ENCODE measurements around the gene TRAF3.
A peak's percentile ranks its signal among the peaks of the same experiment; 100 is the strongest.
"Not testable (repeated sequence)": the region's sequence is repeated elsewhere in the genome, so short reads cannot be mapped to it uniquely, and the experiment has no call there.

The TRAF3 gene

GRCh38 chr14:102806447-102806846 is 29.2 kb downstream of the TRAF3 start:
- no peak for DNase-seq (ENCODE audit: low read depth)

DNA sequence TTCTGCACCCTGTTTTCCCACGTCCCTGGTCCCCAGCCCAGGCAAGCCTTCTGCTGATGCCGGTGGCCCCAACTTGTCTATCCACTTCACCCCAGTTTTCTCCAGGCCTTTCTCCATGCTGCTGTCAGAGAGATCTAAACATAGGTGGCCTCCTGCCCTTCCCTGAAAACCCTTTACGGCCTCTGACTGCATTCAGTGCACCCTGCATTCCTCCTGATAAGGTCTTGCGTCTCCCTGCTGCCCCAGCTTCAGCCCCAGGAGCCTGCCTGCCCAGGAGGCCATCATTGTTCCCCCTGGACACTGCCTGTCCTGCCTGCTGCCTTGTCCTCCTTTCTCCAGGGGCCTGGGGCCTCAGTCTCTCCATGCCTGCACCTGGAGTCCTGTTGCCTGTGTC is 29.8 kb downstream of the TRAF3 start:
- no peak for DNase-seq (ENCODE audit: low read depth)

DNA sequence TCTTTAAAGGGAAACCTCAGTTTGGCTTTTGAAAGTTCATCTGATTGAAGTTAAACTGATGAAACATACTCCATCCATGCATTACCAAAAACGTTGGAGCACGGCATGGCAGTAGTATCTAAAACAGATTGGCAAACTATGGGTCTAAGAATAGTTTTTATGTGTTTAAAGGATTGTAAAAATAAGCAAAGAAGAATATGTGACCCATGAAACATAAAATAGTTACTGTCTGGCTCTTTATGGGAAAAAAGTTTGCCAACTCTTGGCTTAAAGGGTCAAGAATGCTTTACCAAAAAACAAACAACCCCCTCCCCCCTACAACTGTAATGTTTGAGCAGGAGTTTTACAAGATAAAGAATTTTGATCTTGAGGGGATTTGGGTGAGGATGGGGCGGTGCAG is 32.6 kb downstream of the TRAF3 start:
- DNase-seq (ENCODE audit: low read depth), result no peak

DNA sequence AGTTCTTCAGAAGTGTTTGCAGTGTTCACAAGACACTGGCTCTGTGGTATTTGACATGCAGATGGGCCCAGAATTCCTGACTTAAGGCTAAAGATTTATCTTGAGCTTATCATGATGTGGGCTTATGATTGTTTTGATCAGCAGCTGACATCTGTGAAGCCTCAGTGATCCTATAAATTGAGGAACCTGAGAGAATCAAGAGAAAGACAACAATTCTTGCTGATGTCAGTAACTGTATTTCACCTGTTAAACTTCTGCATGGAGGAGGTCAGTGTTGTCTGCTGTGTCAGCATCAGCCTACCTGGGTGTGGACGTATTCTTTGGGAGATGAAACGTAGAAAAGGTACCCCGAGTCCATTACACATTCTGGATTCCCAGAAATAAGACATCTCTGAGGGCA is 33.3 kb downstream of the TRAF3 start:
- no peak for DNase-seq (ENCODE audit: low read depth)

DNA sequence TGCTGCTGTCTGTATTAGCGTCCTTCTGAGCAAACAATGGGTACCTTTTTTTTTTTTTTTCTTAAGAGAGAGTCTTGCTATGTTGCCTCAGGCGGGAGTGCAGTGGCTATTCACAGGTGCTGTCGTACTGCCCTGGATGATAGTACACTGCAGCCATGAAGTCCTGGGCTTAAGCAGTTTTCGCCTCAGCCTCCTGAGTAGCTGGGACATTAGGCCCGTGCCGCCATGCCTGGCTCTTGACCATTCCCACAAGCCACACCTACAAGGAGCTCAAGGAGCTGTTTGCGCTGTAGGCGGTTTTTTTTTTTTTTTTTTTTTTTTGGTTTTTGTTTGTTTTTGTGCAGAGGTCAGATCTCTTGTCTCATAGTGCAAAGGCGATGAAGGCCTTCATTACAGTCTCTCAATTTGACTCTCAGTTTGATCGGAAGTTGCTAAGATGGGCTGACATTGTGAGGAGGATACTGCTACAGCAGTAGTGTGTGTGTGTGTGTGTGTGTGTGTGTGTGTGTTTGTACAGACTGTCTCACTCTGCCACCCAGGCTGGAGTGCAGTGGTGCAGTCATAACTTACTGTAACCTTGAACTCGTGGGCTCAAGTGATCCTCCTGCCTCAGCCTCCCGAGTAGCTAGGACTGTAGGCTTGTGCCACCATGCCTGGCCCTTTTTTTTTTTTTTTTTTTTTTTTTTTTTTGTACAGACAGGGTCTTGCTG is 34.2 kb downstream of the TRAF3 start:
- no peak for DNase-seq (ENCODE audit: low read depth)

- no peak for DNase-seq (ENCODE audit: low read depth)
Measured at GRCh38 chr14:102811971-102812370, 34.7 kb downstream of the TRAF3 start.

DNA sequence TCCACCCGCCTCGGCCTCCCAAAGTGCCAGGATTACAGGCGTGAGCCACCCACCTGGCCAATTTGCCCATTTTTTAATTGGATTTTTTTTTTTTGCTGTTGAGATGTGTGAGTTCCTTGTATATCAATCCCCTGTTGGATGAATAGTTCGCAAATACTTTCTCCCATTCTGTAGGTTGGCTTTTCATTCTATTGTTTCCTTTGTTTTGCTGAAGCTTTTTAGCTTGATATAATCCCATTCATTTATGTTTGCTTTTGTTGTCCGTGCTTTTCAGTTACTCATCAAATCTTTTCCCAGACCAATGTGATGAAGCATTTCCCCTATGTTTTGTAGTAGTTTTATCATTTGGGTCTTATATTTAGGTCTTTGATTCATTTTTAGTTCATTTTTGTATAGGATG is 36.4 kb downstream of the TRAF3 start:
- DNase-seq (ENCODE audit: low read depth), result no peak

GRCh38 chr14:102817318-102817717 is 40.1 kb downstream of the TRAF3 start:
- no peak for DNase-seq (ENCODE audit: low read depth)

- DNase-seq (ENCODE audit: low read depth), result no peak
Measured at GRCh38 chr14:102817942-102818940, 41.0 kb downstream of the TRAF3 start.

GRCh38 chr14:102819176-102819628 is 42.0 kb downstream of the TRAF3 start:
- no peak for DNase-seq (ENCODE audit: low read depth)

DNA sequence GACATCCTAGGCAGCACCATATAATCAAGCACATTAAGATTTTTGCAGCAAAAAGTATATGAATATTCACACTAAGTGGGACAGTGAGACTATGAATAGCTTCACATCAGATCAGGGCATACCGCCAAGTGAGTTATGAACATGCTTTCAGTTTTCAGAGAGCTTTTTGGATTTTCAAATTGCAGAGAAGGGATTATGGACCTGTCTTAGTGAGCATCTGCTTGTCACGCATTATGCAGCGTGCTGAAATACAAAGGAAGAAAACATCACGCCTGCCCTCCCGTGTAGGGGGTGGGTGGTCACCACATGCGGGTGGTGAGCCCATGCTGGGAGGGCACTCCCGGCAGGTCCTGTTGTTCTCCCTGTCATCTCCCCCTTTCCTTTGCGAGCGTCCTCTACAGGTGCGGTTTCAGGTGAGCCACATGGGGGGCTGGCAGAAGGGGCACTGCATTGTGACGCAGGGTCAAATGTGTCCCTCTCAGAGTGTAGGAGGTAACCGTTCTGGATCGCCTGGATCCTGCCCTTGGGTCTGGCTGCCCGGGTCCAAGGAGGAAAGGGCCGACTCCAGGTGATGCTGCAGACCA is 42.6 kb downstream of the TRAF3 start:
- DNase-seq (ENCODE audit: low read depth), result no peak

- no peak for DNase-seq (ENCODE audit: low read depth)
Measured at GRCh38 chr14:102821252-102821651, 44.0 kb downstream of the TRAF3 start.

GRCh38 chr14:102822311-102822863 is 45.1 kb downstream of the TRAF3 start:
- no peak for DNase-seq (ENCODE audit: low read depth)

DNA sequence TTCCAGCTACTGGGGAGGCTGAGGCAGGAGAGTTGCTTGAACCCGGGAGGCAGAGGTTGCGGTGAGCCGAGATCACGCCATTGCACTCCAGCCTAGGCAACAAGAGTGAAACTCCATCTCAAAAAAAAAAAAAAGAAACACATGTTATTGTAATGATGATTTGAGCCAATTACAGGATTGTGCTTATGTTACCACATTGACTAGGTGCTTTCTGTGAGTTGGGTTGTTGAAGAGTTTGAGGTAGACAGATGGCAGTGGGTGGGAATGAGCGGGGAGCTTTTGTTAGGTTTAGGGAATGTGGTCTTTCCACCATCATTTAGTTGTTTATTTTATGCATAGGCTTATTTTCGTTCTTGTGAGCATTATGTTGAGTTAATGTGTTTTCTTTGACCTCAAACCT is 45.6 kb downstream of the TRAF3 start:
- not testable (repeated sequence) for DNase-seq (ENCODE audit: low read depth)

GRCh38 chr14:102823546-102823945 is 46.3 kb downstream of the TRAF3 start:
- no peak for DNase-seq (ENCODE audit: low read depth)

DNA sequence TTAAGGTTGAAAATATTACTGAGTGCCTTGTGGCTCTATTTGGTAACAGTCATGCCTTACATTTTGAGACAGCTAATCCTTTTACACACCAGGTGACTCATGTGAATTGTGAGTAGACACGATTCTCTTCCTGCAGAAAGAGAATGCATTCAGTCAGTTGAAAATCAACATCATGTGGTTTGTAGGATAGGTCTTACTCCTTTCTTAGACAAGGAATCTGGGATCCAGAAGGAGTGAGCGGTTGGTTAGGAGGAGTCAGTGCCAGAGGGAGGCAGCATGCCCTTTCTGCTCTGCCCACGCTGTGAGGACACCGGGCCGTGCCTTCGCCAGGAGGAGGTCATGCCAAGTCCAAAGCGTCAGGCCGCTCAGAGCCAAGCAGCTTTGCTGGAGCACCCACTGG is 47.6 kb downstream of the TRAF3 start:
- DNase-seq (ENCODE audit: low read depth), result peak; percentile 47

DNA sequence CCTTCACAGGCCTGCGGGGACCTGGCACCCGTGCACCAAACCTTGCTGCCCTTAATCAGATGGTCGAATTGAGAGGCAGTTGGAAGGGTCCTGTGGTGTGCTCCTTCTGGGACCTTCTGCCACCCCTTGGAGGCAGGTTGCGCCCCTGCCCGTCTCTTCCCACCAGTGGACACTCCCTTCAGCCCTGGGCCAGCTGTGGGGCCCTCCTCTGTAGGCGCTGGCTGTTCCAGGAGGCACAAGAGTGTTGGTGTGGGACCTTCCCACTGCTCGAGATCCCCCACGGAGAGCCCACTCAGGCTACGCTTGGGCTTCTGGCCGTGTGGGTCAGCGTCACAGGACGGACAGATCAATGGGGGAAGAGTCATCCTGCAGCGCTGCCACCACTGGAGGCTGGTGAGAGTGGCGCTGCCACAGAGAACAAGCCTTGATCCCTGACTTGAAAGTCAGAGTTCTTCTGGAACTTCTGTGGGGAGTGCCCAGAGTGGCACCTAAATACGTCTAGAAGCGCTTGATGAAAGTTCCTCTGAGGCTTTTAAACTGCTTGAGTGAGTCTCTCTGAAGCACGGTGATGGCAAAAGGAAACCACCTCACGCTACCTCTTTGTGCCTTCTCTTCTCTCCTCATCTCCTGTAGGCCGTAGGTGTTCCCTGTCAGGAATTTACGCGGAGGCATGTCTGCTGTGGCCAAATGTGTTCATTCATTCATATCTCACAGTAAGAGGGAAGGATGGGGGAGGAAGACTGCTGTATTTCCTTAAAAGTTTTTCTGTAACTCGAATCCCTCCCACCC is 48.3 kb downstream of the TRAF3 start:
- DNase-seq (ENCODE audit: low read depth), result no peak

DNA sequence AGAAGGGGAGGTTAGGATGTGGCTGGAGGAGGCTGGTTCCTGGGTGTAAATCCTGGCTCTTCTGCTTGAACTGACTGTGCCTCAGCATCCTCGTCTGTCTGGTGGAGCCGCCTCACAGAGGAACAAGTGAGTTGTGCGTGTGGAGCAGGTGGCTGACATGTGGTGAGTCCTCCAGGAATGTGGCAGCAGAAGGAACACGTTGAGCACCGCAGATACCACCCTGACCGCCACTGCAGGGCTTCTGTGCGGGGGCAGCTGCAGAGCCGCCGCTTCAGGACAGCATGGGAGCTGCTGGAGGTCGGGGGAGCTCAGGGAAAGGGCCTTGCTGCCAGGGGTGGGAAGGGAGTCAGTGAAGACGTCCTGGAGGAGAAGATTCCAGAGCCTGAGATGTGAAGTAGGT is 48.9 kb downstream of the TRAF3 start:
- DNase-seq (ENCODE audit: low read depth), result no peak

DNA sequence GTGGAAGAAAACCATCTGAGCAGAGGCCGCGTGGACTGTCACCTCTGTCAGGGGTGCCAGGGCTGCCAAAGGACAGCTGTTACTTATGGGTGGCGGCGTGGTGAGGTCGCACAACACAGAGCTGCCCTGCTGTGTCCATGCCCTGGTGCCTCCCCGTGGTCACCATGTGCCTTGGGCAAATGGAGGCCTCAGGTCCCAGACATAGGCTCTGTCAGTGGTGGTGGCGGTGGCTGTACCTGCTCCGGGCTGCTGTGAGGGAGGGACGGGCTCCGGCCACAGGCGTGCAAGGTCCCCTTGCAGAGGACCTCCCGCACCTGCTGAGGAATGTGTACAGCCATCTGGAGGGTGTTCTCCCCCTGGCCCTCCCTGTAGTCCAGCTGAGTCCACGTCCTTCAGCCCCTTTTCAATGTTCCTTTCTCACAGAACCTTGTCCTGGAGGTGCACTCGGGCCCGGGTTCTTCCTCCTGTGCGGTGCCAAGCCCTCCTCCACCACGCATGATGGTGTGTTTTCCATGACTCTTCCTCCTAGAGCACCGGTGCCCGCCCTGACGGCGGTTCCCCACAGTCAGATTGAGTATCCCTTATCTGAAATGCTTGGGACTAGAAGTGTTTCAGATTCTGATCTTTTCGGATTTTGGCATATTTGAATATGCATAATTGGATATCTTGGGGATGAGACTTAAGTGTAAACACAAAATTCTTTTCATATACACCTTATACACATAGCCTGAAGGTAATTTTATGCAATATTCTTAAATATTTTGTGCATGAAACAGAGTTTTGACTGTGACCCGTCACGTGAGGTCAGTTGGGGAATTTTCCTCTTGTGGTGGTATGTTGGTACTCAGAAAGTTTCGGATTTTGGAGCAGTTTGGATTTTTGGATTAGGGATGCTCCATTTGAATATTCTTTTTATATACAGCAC is 49.8 kb downstream of the TRAF3 start:
- DNase-seq (ENCODE audit: low read depth), result no peak

DNA sequence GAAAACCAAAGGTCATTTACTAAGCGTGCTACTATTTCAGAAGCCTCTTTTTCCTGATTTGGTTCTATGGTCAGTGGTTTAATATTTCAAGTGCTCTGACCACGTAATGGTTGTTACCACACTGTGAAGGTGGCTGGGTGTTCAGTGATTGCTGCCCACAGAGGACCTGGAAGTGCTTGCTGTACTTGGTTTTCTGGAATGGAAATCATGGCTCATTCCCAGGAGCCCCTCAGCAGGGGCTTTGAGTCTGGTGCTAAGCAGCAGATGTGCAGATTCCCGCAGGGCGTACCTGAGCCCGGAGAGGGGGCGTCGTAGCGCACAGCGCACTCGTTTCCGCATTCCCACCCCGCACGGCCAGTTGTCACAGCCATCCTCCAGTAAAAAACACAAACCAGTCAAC is 50.5 kb downstream of the TRAF3 start:
- DNase-seq (ENCODE audit: low read depth), result no peak

GRCh38 chr14:102828151-102828550 is 50.9 kb downstream of the TRAF3 start:
- DNase-seq (ENCODE audit: low read depth), result no peak

Data from non-pigmented ciliary epithelial cell (primary cell).